Rectal smooth muscle tissue (tissue), 1 donor: ENCODE data around the gene CYP26A1.

Experiments
- H3K27ac ChIP-seq: one replicate; pipeline ENCODE4 v1.7.0; 2013; ENCODE audit warnings: low read depth, low read length, inconsistent platforms
- H3K27me3 ChIP-seq: one replicate; pipeline ENCODE4 v1.7.0; 2013; ENCODE audit warnings: low read length; ENCODE audit not compliant: control insufficient read depth, insufficient read depth
- H3K36me3 ChIP-seq: one replicate; pipeline ENCODE4 v1.7.0; 2013; ENCODE audit warnings: low read length; ENCODE audit not compliant: control insufficient read depth, insufficient read depth
- H3K4me1 ChIP-seq: one replicate; pipeline ENCODE4 v1.7.0; 2013; ENCODE audit warnings: low read length; ENCODE audit not compliant: control insufficient read depth, insufficient read depth
- H3K4me3 ChIP-seq: one replicate; pipeline ENCODE4 v1.7.0; 2013; ENCODE audit warnings: low read length
- H3K9ac ChIP-seq: one replicate; pipeline ENCODE4 v1.7.0; 2013; ENCODE audit warnings: low read length

Gene CYP26A1

DNA sequence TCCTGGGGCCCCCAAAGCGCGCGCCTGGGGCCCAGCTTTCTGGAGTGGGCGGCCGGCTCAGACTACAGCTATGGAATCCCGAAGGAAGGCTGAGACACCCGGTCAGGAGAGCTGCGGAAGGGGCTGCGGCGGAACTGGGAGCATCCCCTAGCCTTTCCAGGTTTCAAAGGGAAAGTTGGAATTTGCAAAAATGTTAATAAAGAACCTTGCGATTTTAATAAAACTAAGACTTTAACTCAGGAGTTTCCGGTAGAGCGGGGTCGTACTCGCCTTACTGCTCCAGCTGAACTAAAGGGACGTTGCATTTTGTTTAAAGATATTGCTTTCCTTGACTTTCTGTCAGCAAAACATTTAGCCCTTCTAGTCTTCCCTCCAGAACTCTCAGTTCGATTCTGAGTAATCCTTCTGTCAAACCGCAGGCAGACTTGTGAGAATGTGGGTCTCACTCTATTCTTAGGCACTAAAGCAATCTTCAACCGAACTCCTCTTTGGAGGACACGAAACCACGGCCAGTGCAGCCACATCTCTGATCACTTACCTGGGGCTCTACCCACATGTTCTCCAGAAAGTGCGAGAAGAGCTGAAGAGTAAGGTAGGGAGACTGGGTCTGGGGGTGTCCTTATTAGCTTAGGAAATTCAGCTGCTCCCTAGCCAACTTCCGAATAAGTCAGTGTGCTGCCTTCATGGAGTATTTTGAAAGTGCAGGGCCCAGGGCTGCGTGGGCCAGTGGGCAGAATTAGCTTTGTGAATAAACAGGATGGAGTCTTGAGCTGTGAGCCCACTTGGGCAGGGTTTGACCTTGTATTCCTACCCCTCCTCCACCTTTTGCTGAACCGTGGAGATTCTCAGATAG, 1.9 kb downstream of the CYP26A1 start:
- H3K4me1 ChIP-seq: no peaks in the 10 kb centered on the region
- H3K4me3 ChIP-seq: no peak overlapping the region
- H3K36me3 ChIP-seq: no peaks in the 10 kb centered on the region
- H3K9ac ChIP-seq: no peak overlapping the region
- peaks cover 37% of the 10 kb centered on the region for H3K27me3 ChIP-seq
- no peak overlapping the region for H3K27ac ChIP-seq

DNA sequence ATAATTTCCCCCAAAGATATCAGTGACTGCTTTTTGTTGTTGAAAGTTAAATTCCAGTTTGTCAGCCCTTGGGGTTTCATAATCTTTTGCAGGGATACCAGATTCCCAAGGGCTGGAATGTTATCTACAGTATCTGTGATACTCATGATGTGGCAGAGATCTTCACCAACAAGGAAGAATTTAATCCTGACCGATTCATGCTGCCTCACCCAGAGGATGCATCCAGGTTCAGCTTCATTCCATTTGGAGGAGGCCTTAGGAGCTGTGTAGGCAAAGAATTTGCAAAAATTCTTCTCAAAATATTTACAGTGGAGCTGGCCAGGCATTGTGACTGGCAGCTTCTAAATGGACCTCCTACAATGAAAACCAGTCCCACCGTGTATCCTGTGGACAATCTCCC, 3.2 kb downstream of the CYP26A1 start:
- H3K9ac ChIP-seq: no peak overlapping the region
- no peaks in the 10 kb centered on the region for H3K36me3 ChIP-seq
- H3K27ac ChIP-seq: no peak overlapping the region
- no peak overlapping the region for H3K4me3 ChIP-seq
- peaks cover 32% of the 10 kb centered on the region for H3K27me3 ChIP-seq
- H3K4me1 ChIP-seq: no peaks in the 10 kb centered on the region

- no peak overlapping the region for H3K27ac ChIP-seq
- H3K36me3 ChIP-seq: no peaks in the 10 kb centered on the region
- peaks cover 22% of the 10 kb centered on the region for H3K27me3 ChIP-seq
- no peak overlapping the region for H3K9ac ChIP-seq
- no peaks in the 10 kb centered on the region for H3K4me1 ChIP-seq
- no peak overlapping the region for H3K4me3 ChIP-seq
Observed at GRCh38 chr10:93077860-93078337, 4.2 kb downstream of the CYP26A1 start.

DNA sequence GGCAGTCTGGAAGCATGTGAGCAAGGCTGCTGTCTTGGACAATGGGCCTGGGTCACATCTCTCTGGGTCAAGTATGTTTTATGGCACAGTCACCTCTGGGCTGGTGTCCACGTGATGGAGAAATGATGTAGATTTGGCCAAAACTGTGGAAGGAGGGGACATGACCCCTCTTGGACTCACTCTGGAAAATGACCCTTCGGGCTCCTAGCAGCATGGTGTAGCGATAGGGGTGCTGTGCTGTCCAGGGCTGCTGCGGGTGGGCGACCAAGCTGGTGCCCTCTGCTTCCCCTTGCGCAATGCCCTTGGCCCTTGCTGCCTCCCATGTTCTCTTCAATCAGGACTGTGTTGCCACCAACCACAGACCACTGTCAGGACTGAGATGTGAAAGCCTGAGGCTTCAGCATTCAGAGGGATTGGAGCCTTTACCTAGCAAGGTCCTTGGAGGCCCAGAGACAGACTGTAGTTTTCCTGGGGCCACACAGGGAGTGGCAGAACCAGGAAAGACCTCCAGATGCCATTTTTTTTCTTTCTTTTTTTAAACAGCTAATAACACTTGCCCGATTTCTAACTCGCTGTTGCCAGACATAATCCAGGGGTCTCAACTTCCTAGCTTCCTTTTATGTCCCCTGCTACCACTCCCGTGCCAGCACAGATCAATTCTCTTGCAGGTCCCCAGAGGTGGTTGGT, 6.1 kb downstream of the CYP26A1 start:
- H3K27me3 ChIP-seq: peaks cover 9% of the 10 kb centered on the region
- no peak overlapping the region for H3K4me3 ChIP-seq
- no peaks in the 10 kb centered on the region for H3K4me1 ChIP-seq

GRCh38 chr10:93080350-93081046, 6.8 kb downstream of the CYP26A1 start:
- H3K4me3 ChIP-seq: no peak overlapping the region
- H3K36me3 ChIP-seq: no peaks in the 10 kb centered on the region
- no peaks in the 10 kb centered on the region for H3K4me1 ChIP-seq
- no peak overlapping the region for H3K27ac ChIP-seq
- no peak overlapping the region for H3K9ac ChIP-seq
- peaks cover 5% of the 10 kb centered on the region for H3K27me3 ChIP-seq

More for the DNA sequence above, 6.1 kb downstream of the CYP26A1 start:
- no peaks in the 10 kb centered on the region for H3K36me3 ChIP-seq
- H3K9ac ChIP-seq: no peak overlapping the region
- H3K27ac ChIP-seq: no peak overlapping the region

GRCh38 chr10:93081318-93081717, 7.6 kb downstream of the CYP26A1 start:
- H3K27ac ChIP-seq: no peak overlapping the region
- H3K4me1 ChIP-seq: no peaks in the 10 kb centered on the region
- no peaks in the 10 kb centered on the region for H3K36me3 ChIP-seq
- peaks cover 5% of the 10 kb centered on the region for H3K27me3 ChIP-seq
- no peak overlapping the region for H3K4me3 ChIP-seq
- no peak overlapping the region for H3K9ac ChIP-seq

GRCh38 chr10:93081834-93082233, 8.1 kb downstream of the CYP26A1 start:
- Histone ChIP-seq H3K4me3 (no peak overlapping the region), H3K4me1 (no peaks in the 10 kb centered on the region), H3K27me3 (peaks cover 5% of the 10 kb centered on the region), H3K27ac (no peak overlapping the region), H3K9ac (no peak overlapping the region), H3K36me3 (no peaks in the 10 kb centered on the region)

GRCh38 chr10:93083743-93084539, 10.2 kb downstream of the CYP26A1 start:
- Histone ChIP-seq H3K4me3 (no peak overlapping the region), H3K27me3 (peaks cover 5% of the 10 kb centered on the region), H3K9ac (no peak overlapping the region), H3K27ac (no peak overlapping the region), H3K36me3 (no peaks in the 10 kb centered on the region), H3K4me1 (no peaks in the 10 kb centered on the region)

DNA sequence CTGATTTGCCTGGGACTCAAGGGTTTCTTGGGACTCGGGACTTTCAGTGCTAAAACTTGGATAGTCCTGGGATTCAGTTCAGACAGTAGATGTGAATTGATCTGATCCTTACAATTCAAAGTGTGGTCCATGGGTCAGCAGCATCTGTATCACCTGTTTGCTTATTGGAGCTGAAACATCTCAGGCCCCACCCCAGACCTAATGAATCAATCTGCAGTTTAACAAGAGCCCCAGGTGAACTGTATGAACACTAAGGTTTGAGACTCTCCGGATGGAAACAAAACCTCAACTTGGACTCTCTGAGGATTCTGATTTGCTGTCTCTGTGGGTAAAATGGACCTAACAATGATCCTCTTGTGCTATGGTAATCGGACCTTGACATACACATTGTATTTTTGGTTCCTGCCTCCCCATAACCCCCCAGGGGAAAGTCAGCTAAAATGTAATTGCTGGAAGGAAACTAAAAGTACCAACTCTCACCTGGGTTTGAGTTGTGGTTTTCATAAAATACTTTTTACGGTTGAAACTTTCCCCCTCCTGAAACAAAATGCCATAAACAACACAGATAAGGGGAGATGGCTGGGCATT, 11.7 kb downstream of the CYP26A1 start:
- Histone ChIP-seq H3K36me3 (no peaks in the 10 kb centered on the region), H3K4me1 (no peaks in the 10 kb centered on the region), H3K27me3 (no peaks in the 10 kb centered on the region), H3K4me3 (no peak overlapping the region), H3K9ac (no peak overlapping the region), H3K27ac (no peak overlapping the region)

DNA sequence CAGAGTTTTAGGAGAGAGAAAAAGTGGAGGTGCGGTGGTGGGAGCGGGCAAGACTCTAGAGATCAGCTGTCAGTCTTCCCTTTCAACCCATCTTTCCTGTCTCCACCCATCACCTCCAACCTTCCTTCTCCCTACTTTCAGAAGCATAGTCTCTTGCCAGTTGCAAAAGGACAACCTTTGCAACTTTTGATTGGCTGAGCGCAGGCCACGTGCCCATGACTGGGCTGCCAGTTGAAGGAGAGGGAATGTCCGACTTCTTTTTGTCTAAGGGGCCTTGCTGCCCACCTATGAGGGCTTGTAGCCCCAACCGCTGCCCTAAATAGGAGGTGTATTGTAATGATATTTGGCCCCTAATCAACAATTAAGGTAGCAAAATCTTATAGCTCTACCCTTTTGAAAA, 12.6 kb downstream of the CYP26A1 start:
- Histone ChIP-seq H3K27me3 (no peaks in the 10 kb centered on the region), H3K27ac (no peak overlapping the region), H3K4me3 (no peak overlapping the region), H3K9ac (no peak overlapping the region), H3K4me1 (no peaks in the 10 kb centered on the region), H3K36me3 (no peaks in the 10 kb centered on the region)

DNA sequence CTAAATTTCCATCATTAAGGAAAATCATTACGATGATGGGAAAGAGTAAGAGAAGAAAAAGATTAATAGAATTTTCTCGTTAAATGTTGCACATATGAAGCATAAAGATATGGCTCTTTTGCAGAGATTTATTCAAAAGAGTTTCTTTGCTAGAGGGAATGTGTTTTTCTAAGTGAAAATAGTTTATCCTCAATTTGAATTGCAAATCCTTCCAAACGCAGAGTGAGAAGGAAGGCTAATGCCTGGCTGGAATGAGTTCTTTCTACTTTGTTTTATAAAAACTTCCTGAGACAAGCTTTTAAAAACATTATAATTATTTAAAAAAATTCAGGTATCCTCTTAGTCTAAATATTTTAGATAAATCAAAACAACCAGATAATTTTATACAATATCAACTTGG, 14.2 kb downstream of the CYP26A1 start:
- Histone ChIP-seq H3K4me3 (no peak overlapping the region), H3K27me3 (no peaks in the 10 kb centered on the region), H3K27ac (no peak overlapping the region), H3K4me1 (no peaks in the 10 kb centered on the region), H3K9ac (no peak overlapping the region), H3K36me3 (no peaks in the 10 kb centered on the region)
